Cardiac muscle cell (in vitro differentiated cells and primary cell): ENCODE measurements around the gene LMBR1. TPM values are rescaled to one million over a fixed set of nuclear protein-coding genes. Genes with fewer than 3 reads are reported as not detected.

ENCODE experiments used
- DNase-seq, 2 donors: peaks; one replicate each; pipeline versions ENCODE4 v3.0.0 to v3.0.0-alpha.2; 2010 to 2017; ENCODE audit warnings: low read depth in 1 of 2, low spot score in 1 of 2
- H3K27ac ChIP-seq: fragments of 200-600 bp; sonication (generic); 2 replicates; pipeline ENCODE4 v1.5.1; 2016
- H3K27me3 ChIP-seq: fragments of 200-600 bp; sonication (generic); 2 replicates; pipeline ENCODE4 v1.6.0; 2016; ENCODE audit warnings: control low read depth
- H3K36me3 ChIP-seq: fragments of 200-600 bp; sonication (generic); 2 replicates; pipeline ENCODE4 v1.5.1; 2016; ENCODE audit warnings: control low read depth
- H3K4me1 ChIP-seq: fragments of 200-600 bp; sonication (generic); 2 replicates; pipeline ENCODE4 v1.8.1; 2017; ENCODE audit warnings: low read depth, mild to moderate bottlenecking, mixed run types
- H3K4me3 ChIP-seq: fragments of 200-600 bp; sonication (generic); 2 replicates; pipeline ENCODE4 v1.5.1; 2016; ENCODE audit warnings: mild to moderate bottlenecking
- H3K9me3 ChIP-seq: fragments of 200-600 bp; sonication (generic); 2 replicates; pipeline ENCODE4 v1.5.1; 2017; ENCODE audit warnings: low read depth, mild to moderate bottlenecking, control low read depth
- CTCF ChIP-seq: IDR thresholded peaks from 2 replicates; pipeline ENCODE4 v1.5.1; 2012; ENCODE audit warnings: low read depth, mild to moderate bottlenecking, low read length
- polyA plus RNA-seq: library from polyadenylated mRNA; unstranded; fragments of >200 nt; fragmentation: Nextera tagmentation; extraction: Ambion mirVana; gene quantifications from 2 replicates; pipeline ENCODE4 v1.2.1, GENCODE V29; 2016
- total RNA-seq: library from RNA; depleted of rRNA; stranded (reverse); fragments of >200 nt; gene quantifications from 2 replicates; pipeline ENCODE4 v1.2.3, GENCODE V29; 2016

LMBR1 gene
- total and polyA plus RNA-seq, 2 experiments from 2014 or later = 49.9 to 78.0 TPM

DNA sequence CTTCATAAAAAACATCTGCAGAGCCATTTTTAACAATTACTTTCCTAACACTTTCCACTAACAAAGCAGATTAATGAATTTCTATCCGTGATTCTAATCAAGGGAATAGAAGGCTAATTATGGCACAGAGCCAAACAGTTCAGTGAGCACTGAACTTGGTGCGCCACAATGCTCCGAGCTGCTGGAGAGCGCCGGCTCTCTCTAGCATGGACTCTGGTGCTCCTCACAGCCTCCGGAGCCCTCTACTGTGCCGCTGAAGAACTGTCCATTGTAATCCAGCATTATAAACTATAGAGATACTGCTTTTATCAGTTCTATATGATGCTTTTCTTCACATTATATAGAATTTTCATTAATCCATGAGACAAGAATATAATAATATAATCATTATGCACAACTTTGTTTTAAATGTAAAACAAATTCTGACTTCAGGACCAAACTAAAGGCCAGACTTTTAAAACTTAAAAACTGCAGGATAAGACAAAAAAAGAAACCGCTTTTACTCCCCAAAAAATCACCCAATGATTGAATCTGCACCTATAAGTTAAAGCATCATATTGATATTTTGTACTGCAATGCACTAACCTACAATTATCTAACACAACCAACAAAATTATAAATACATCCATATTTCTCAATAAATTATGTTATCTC, 128.8 kb downstream of the LMBR1 start:
- DNase-seq = peak; percentile 63 to 85
- TF ChIP-seq CTCF = peak; percentile 88
- peaks cover 4% of the 10 kb centered on the region for H3K36me3 ChIP-seq

DNA sequence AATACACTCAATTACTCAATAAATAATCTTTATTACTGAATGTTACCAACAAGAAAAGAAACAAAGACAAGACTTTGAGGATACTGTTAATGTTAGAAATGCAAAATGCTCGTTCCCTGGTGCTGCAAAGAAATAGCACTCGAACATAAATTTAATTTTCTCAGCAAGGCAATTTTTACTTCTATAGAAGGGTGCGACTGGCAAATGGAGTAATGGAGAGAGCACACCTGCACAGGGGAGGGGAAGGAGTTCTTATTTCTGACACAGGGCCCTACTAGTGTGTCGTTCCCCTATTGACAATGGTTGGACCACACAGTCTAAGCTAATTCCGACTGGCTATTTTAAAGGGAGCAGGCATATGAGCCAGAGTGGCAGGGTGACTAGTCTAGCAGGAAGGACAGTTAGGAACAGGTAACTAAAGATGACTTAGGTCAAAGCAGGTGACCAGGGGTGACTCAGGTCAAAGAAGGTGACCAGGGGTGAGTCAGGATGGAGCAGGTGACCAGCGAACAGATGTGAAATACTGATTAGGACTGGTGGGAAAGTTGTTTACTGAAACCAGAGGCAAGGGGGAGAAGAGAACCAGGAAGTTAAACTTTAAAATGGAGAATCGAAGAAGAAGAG, 133.3 kb downstream of the LMBR1 start:
- H3K36me3 ChIP-seq = peaks cover 15% of the 10 kb centered on the region
- no peak for TF ChIP-seq CTCF
- H3K9me3 ChIP-seq = no peaks in the 10 kb centered on the region
- H3K4me3 ChIP-seq = no peak overlapping the region
- H3K27me3 ChIP-seq = no peaks in the 10 kb centered on the region
- no peaks in the 10 kb centered on the region for H3K4me1 ChIP-seq
- DNase-seq = no peak
- no peak overlapping the region for H3K27ac ChIP-seq

More for the DNA sequence above, 128.8 kb downstream of the LMBR1 start:
- H3K27me3 ChIP-seq = no peaks in the 10 kb centered on the region
- no peak overlapping the region for H3K4me3 ChIP-seq
- no peaks in the 10 kb centered on the region for H3K9me3 ChIP-seq
- no peak overlapping the region for H3K27ac ChIP-seq
- peaks cover 17% of the 10 kb centered on the region for H3K4me1 ChIP-seq

DNA sequence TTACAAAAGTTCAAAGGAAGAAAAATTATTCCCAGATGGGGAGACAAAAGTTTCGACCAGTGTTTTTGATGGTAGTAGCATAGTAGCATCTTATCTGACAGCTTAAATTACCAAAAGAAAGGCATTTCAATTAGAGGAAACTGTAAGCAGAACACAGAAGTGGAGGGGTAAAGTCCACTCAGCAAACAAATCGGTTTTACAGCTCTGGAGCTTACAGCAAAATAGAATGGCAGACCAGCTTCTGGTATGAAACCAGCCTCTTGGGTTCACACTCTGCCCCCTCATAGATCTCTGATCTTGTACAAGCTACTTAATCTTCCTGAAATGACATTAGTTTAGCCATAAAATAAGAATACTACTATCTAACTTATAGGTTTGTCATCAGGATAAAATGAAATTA, 133.8 kb downstream of the LMBR1 start:
- Histone ChIP-seq H3K4me3 (no peak overlapping the region), H3K27me3 (no peaks in the 10 kb centered on the region), H3K36me3 (peaks cover 15% of the 10 kb centered on the region), H3K27ac (no peak overlapping the region), H3K9me3 (no peaks in the 10 kb centered on the region), H3K4me1 (no peaks in the 10 kb centered on the region)
- DNase-seq = no peak
- no peak for TF ChIP-seq CTCF

DNA sequence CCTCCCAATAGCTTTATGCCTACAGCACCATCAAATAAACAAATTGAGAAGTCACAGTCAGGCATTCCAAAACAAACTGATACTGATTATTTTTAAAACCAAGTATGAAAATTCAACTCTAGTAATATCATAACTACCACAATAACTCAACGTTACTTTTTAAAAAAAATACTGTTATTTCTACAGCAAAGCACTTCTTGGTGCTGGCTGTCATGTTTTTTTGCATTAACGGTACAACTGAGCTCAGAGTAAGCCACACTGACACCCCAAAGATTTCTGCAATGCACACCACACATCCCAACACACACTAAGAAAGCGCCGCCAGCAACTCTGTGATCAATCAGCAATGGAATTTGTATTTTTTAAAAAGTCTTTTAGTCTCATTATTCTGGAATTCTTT, 138.8 kb downstream of the LMBR1 start:
- no peaks in the 10 kb centered on the region for H3K9me3 ChIP-seq
- no peak overlapping the region for H3K4me3 ChIP-seq
- H3K27ac ChIP-seq = no peak overlapping the region
- no peak for TF ChIP-seq CTCF
- DNase-seq = no peak
- no peaks in the 10 kb centered on the region for H3K27me3 ChIP-seq
- peaks cover 10% of the 10 kb centered on the region for H3K4me1 ChIP-seq
- peaks cover 11% of the 10 kb centered on the region for H3K36me3 ChIP-seq

DNA sequence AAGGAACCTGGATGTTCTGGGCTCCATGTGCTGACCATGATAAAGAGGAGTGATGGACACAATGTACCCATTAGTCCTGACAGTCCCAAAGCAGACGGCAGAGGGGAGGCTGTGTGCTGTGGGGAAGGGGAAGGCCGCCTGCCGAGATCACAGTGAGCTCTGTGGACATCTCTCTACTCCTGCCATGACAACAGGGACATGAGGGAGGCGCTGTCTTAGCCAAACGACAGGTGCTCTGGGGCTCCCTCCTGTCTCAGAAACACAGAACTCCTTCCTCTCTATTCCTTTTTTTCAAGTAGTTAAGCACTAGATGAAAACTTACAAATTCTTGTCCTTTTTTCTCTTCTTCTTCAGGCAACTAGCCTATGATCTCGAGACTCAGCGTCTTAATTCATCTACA, 139.4 kb downstream of the LMBR1 start:
- TF ChIP-seq CTCF = no peak
- peaks cover 11% of the 10 kb centered on the region for H3K36me3 ChIP-seq
- H3K9me3 ChIP-seq = no peaks in the 10 kb centered on the region
- no peaks in the 10 kb centered on the region for H3K27me3 ChIP-seq
- no peak overlapping the region for H3K4me3 ChIP-seq
- no peak for DNase-seq
- peak overlapping the region; percentile 73 for H3K27ac ChIP-seq
- peaks cover 10% of the 10 kb centered on the region for H3K4me1 ChIP-seq
